Hypothalamus (tissue), 51 donors: ENCODE data around the gene ITK.

Experiments used
- DNase-seq, 51 donors: peaks; one replicate each; lab custom pipeline; 2025; lab: John Stamatoyannopoulos, UW

ITK gene

GRCh38 chr5:157295247-157295646 lies 114.6 kb downstream of the ITK start:
- DNase-seq = no peak

- no peak for DNase-seq
These were observed 119.9 kb downstream of the ITK start for GRCh38 chr5:157300564-157300963.

- DNase-seq = no peak
These were observed 120.4 kb downstream of the ITK start for GRCh38 chr5:157301066-157301465.

- no peak for DNase-seq
These were observed 122.4 kb downstream of the ITK start for GRCh38 chr5:157303023-157303422.

- DNase-seq = no peak
These were observed 123.2 kb downstream of the ITK start for GRCh38 chr5:157303667-157304327.
